ENCODE data around the gene FSTL5.

DNA sequence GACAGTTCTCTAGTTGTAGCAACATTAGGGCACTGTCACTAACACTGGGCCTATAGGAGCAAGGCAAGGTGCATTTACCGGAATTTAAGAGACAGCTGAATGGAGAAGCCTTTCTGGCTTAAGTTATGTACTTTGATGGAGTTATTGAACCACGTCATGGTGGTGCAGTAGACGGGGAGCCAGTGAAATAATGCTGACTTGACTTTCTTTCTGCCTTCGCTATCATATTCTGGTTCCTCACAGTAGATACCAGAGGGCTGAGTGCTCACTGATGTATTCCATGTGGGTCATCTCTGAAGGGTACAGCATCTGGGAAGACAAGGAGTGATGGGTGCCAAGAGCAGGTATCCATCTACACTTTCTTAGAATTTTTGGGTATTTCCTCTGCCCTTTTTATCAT, 802.8 kb downstream of the FSTL5 start:
- no peak for TF ChIP-seq CTCF (IDR thresholded peaks at IDR 0.05; ENCODE audit: low read length)
- no peak for TF ChIP-seq EZH2 (optimal IDR thresholded peaks at IDR 0.05; ENCODE audit: low read depth, low read length)
- no peak for TF ChIP-seq EZH2phosphoT487 (IDR thresholded peaks at IDR 0.05; ENCODE audit: low read length)
